Spleen (tissue), 11 donors: Measurements from ENCODE around the gene BMPER. TPM values are rescaled to one million over a fixed set of nuclear protein-coding genes. Genes with fewer than 3 reads are reported as not detected.

Source experiments
- DNase-seq: peaks from one replicate; pipeline ENCODE4 v3.0.0-alpha.2; 2020
- H3K27ac ChIP-seq, 8 donors: fragments of 200-600 bp; sonication (generic) in 7 of 8; 1 replicate in 4 of 8; 2 replicates in 4 of 8; pipeline versions ENCODE4 v1.5.0 to v1.8.0; 2016 to 2021; ENCODE audit warnings: inconsistent platforms in 4 of 8, mild to moderate bottlenecking in 4 of 8, moderate library complexity in 1 of 8
- H3K27me3 ChIP-seq, 7 donors: fragments of 200-600 bp; sonication (generic) in 6 of 7; replicated peaks in 1 of 7; 1 replicate in 4 of 7; 2 replicates in 3 of 7; pipeline versions ENCODE4 v1.5.0 to v1.8.0; 2016 to 2021; ENCODE audit warnings: inconsistent platforms in 3 of 7, mild to moderate bottlenecking in 1 of 7
- H3K36me3 ChIP-seq, 6 donors: fragments of 200-600 bp; sonication (generic) in 5 of 6; 1 replicate in 4 of 6; 2 replicates in 2 of 6; pipeline versions ENCODE4 v1.5.0 to v1.8.0; 2016 to 2021; ENCODE audit warnings: inconsistent platforms in 2 of 6
- H3K4me1 ChIP-seq, 6 donors: fragments of 200-600 bp; sonication (generic) in 5 of 6; 1 replicate in 3 of 6; 2 replicates in 3 of 6; pipeline versions ENCODE4 v1.5.0 to v1.8.0; 2016 to 2021; ENCODE audit warnings: inconsistent platforms in 3 of 6
- H3K4me3 ChIP-seq, 8 donors: fragments of 200-600 bp; sonication (generic) in 7 of 8; 1 replicate in 4 of 8; 2 replicates in 4 of 8; pipeline versions ENCODE4 v1.5.0 to v1.8.0; 2016 to 2021; ENCODE audit warnings: inconsistent platforms in 4 of 8, mild to moderate bottlenecking in 4 of 8, moderate library complexity in 2 of 8
- H3K9me3 ChIP-seq, 8 donors: fragments of 200-600 bp; sonication (generic) in 7 of 8; 1 replicate in 4 of 8; 2 replicates in 4 of 8; pipeline versions ENCODE4 v1.5.0 to v1.8.0; 2016 to 2021; ENCODE audit warnings: inconsistent platforms in 4 of 8
- CTCF ChIP-seq, 11 experiments: fragments of 200-600 bp in 7 of 11; fragments of 450-650 bp in 4 of 11; sonication (generic) in 4 of 11; IDR thresholded peaks in 8 of 11; conservative IDR thresholded peaks in 3 of 11; 1 replicate in 7 of 11; 2 replicates in 4 of 11; pipeline versions ENCODE4 v1.4.0 to v1.8.0; 2016 to 2021; ENCODE audit warnings: antibody characterized with exemption in 11 of 11, inconsistent platforms in 4 of 11, mild to moderate bottlenecking in 1 of 11
- POLR2A ChIP-seq, 3 donors: fragments of 450-650 bp; IDR thresholded peaks; one replicate each; pipeline ENCODE4 v1.5.1; 2017; ENCODE audit warnings: antibody characterized with exemption in 3 of 3, mild to moderate bottlenecking in 1 of 3
- POLR2AphosphoS5 ChIP-seq, 3 donors: sonication (generic); formaldehyde crosslinking; IDR thresholded peaks; one replicate each; pipeline ENCODE4 v1.5.1; 2017; ENCODE audit warnings: antibody characterized with exemption in 3 of 3
- WGBS, 5 donors: extraction: QIAGEN DNeasy Blood & Tissue Kit in 3 of 5; methylation state at CpG; one replicate each; pipeline versions ENCODE4 v1.1.5 to v1.1.7; 2013 to 2018; 5-methylcytosine and 5-hydroxymethylcytosine counted together
- intact Hi-C: fragments of 100-400 bp; cut with DNase I; formaldehyde crosslinking; loops from one replicate; pipeline ENCODE4 v1.15.0; 2023; ENCODE audit warnings: low total_unique reads
- polyA plus RNA-seq, 3 donors: library from polyadenylated mRNA; stranded (reverse); fragments of 200-250 nt; gene quantifications; one replicate each; pipeline ENCODE4 v1.2.1, GENCODE V29; 2013
- total RNA-seq, 7 donors: library from RNA; depleted of rRNA in 3 of 7; stranded (reverse); fragments of >200 nt in 3 of 7; fragmentation: NEBNext Ultra II Directional in 4 of 7; extraction: Animal tissue kit (Norgen Biotek cat#: 25700) in 4 of 7; gene quantifications; one replicate each; pipeline versions ENCODE4 v1.1.0 to v1.2.1, GENCODE V29; 2016 to 2021
- donor health status: healthy with polysubstance abuse.
- donor health status: DM: no; HTN: no; CAD: no; lungs with moderate emphysema.
- donor health status: DM: no; HTN: no; CAD: no.
- donor health status: Bipolar disorder and iron deficiency.
- donor health status: healthy.
- donor health status: DM: no; HTN: no; CAD: no.
- donor health status: DM: yes; HTN: yes; CAD: no.

The BMPER gene
- total and polyA plus RNA-seq, 10 donors: 0.14 to 4.4 (median 2.1) TPM

- no peak for DNase-seq
- TF ChIP-seq CTCF (IDR thresholded peaks at IDR 0.05 in 8 of 11, conservative IDR thresholded peaks at IDR 0.05 in 3 of 11): no peak
- H3K36me3 ChIP-seq: no peaks in the 10 kb centered on the region
- peaks cover 0 to 30% (median 20%) of the 10 kb centered on the region in 6 donors for H3K4me1 ChIP-seq
- intact Hi-C loops: no loop called here
- peaks cover 0 to 4% (median 0%) of the 10 kb centered on the region in 8 donors for H3K9me3 ChIP-seq
- H3K4me3 ChIP-seq: no peak overlapping the region
- H3K27me3 ChIP-seq: peaks cover 0 to 56% (median 17%) of the 10 kb centered on the region in 7 donors
- no peak overlapping the region for H3K27ac ChIP-seq
These were observed 4.8 kb upstream of the BMPER start for GRCh38 chr7:33900501-33900900.

- Histone ChIP-seq H3K4me1 (peaks cover 0 to 33% (median 21%) of the 10 kb centered on the region in 6 donors), H3K36me3 (no peaks in the 10 kb centered on the region), H3K27ac (no peak overlapping the region), H3K27me3 (peaks cover 0 to 63% (median 23%) of the 10 kb centered on the region in 7 donors), H3K4me3 (no peak overlapping the region), H3K9me3 (peaks cover 0 to 4% (median 0%) of the 10 kb centered on the region in 8 donors)
- no peak for DNase-seq
- WGBS, 5 donors: 87 to 98% (median 95%) methylated on average over 4 of the region's 4 CpGs
- TF ChIP-seq CTCF (IDR thresholded peaks at IDR 0.05 in 8 of 11, conservative IDR thresholded peaks at IDR 0.05 in 3 of 11) (no peak), POLR2AphosphoS5 (IDR thresholded peaks at IDR 0.05) (no peak), POLR2A (IDR thresholded peaks at IDR 0.05) (no peak)
- intact Hi-C loops: no loop called here
These were observed 4.1 kb upstream of the BMPER start for GRCh38 chr7:33901199-33901598.

- Histone ChIP-seq H3K27me3 (peaks cover 0 to 69% (median 23%) of the 10 kb centered on the region in 7 donors), H3K4me3 (no peak overlapping the region), H3K27ac (no peak overlapping the region), H3K36me3 (no peaks in the 10 kb centered on the region), H3K4me1 (peaks cover 0 to 33% (median 21%) of the 10 kb centered on the region in 6 donors), H3K9me3 (no peaks in the 10 kb centered on the region)
- no peak for DNase-seq
- TF ChIP-seq CTCF (IDR thresholded peaks at IDR 0.05 in 8 of 11, conservative IDR thresholded peaks at IDR 0.05 in 3 of 11): no peak
- intact Hi-C loops: no loop called here
- WGBS, 5 donors: 50 to 91% (median 71%) methylated on average over 2 of the region's 2 CpGs
These were observed 3.5 kb upstream of the BMPER start for GRCh38 chr7:33901847-33902246.

- H3K27ac ChIP-seq: no peak overlapping the region
- intact Hi-C loops: no loop called here
- no peaks in the 10 kb centered on the region for H3K9me3 ChIP-seq
- TF ChIP-seq CTCF (IDR thresholded peaks at IDR 0.05 in 8 of 11, conservative IDR thresholded peaks at IDR 0.05 in 3 of 11): no peak
- no peak for TF ChIP-seq POLR2A (IDR thresholded peaks at IDR 0.05)
- no peak for TF ChIP-seq POLR2AphosphoS5 (IDR thresholded peaks at IDR 0.05)
- H3K27me3 ChIP-seq: peaks cover 0 to 78% (median 23%) of the 10 kb centered on the region in 7 donors
- peaks cover 0 to 33% (median 21%) of the 10 kb centered on the region in 6 donors for H3K4me1 ChIP-seq
- H3K36me3 ChIP-seq: no peaks in the 10 kb centered on the region
- DNase-seq: no peak
- H3K4me3 ChIP-seq: no peak overlapping the region
- WGBS, 5 donors: 79 to 90% (median 82%) methylated on average over 4 of the region's 4 CpGs
These were observed 2.6 kb upstream of the BMPER start for GRCh38 chr7:33902746-33903145.
